D341Med (cell line): Measurements from ENCODE around the gene CLCN1.
"Not testable (repeated sequence)": the region's sequence is repeated elsewhere in the genome, so short reads cannot be mapped to it uniquely, and the experiment has no call there.

Source experiments
- DNase-seq: peaks from one replicate; pipeline ENCODE4 v3.0.0; 2012; ENCODE audit warnings: low spot score

The CLCN1 gene

GRCh38 chr7:143384661-143385631 is 69.0 kb downstream of the CLCN1 start:
- no peak for DNase-seq

GRCh38 chr7:143385891-143386781 is 70.2 kb downstream of the CLCN1 start:
- DNase-seq = no peak

DNA sequence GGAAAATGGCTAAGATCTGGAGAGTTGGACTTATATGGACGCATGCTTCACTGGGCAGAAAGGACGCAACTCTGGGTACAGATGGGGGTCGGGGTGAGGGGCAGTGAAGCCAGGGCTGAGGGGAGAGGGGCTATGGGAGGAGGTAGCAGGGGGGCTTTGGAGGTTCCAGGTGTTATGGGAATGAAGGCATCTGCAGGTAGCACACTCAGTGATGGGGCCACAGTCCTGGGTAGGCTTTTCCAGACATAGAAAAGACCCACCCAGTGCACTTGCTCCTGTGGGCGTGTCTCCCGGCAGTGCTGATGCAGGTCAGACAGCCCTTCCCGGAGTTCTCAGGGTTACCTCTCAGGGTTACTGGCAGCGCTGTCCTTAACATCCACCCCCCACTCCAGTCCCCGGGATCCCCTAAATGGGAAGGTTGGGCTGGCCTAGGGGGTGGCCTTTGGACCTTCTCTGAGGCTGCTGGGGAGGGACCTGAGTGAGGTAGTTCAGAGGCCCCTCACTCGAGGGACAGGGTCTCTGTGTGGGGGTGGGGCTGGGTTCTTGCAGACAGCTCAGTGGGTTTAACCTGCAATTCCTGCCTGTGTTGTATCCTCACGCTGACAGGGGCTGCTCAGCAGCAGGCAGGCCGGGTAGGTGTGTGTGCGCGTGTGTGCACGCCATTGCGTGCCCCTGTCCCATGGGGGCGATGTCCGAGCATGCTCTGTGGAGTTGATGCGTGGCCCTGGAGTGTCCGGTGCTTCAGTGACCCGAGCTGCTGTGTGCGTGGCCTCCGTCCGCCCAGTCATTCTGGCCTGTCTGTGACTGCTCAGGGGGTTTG is 71.5 kb downstream of the CLCN1 start:
- DNase-seq = no peak

DNA sequence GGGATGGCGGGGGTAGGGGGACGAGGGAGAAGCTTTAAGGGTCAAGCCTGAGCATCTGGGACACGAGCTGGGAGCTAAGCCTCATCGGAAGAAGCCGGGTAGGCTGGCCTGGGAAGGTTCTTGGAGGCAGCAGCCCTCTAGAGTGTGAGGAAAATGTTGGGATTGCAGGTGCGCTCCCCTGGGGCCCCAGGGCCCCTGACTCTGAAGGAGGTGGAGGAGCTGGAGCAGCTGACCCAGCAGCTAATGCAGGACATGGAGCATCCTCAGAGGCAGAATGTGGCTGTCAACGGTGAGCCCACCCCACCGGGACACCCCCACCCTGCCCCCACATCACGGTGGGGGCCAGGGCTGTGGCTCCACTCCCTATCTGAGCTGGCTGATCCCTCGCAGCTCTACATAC is 72.1 kb downstream of the CLCN1 start:
- no peak for DNase-seq

GRCh38 chr7:143388491-143389101 is 72.7 kb downstream of the CLCN1 start:
- DNase-seq = no peak

- DNase-seq = no peak
These were observed 73.6 kb downstream of the CLCN1 start for GRCh38 chr7:143389316-143390103.

DNA sequence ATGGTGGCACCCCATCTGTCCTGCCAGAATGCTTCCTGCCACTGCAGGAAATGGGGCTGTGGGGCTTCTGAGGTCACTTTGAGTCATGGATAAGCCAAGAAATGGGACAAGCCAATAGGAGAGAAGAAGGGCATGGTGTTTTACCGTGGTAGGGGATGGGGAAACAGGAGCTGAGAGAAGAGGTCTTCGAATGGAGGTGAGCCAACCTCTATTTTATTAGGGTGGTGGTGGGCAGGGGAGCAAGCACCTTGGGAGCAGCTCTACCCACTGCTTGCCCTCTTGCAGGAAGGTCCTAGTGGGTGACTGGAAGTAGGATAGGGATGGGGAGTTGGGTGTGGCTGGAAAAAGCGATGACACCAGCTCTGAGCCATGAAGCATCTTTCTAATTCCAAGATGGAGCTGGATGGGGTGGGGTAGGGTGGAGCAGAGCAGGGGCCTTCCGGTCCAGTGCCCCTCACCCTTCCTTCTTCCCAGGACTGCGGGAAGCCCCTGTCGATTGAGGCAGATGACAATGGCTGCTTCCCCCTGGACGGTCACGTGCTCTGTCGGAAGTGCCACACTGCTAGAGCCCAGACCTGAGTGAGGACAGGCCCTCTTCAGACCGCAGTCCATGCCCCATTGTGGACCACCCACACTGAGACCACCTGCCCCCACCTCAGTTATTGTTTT is 74.3 kb downstream of the CLCN1 start:
- DNase-seq = no peak

GRCh38 chr7:143390773-143391317 is 74.9 kb downstream of the CLCN1 start:
- no peak for DNase-seq

GRCh38 chr7:143391462-143392404 is 75.8 kb downstream of the CLCN1 start:
- no peak for DNase-seq

DNA sequence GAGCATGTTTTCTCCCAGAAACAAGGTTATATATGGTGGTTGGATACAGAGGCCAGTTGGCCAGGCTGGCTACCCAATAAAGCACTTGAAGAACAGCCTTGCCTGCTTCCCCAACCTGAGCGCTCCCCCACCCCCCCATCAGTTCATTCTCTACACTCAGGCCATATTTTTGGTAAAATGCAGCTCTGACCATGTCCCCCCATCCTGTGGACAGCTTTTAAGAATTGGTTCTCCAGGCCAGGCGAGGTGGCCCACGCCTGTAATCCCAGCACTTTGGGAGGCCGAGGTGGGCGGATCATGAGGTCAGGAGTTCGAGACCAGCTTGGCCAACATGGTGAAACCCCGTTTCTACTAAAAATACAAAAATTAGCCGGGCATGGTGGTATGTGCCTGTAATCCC is 76.5 kb downstream of the CLCN1 start:
- DNase-seq = not testable (repeated sequence)

GRCh38 chr7:143392875-143393266 is 77.0 kb downstream of the CLCN1 start:
- no peak for DNase-seq

DNA sequence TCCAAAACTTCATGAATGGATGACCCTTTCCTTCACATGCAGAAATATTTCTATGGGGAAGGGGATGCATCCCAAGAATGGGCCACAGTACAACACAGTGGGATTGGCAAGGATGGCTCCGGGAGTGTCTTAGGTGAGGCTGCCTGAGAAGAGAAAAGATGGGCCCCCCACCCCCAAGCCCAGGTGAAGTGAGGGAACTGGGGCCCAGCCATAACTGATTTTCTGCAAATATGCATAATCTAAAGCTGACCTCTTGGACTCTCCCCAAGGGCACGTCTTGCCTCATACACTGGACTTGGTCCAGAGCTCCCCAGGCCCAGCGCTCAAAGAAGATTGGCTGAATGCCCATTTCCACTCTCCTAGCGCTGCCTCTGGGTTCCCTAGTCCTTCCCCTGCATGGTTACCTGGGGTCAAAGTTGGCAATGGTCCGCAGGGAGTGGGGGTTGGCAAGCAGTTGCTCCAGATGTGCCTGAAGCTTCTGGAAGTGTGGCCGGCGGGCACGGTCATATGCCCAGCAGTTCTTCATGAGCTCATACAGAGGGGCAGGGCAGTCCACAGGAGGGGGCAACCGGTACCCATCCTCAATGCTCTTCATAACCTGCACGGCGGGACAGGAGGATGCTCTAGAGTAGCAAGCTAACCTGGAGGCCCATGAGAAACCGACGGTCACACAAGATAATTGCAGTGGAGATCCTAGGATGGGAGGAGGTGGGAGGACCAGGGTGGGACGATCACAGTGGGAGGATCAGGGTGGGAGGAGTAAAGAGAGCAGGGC is 77.5 kb downstream of the CLCN1 start:
- DNase-seq = no peak

DNA sequence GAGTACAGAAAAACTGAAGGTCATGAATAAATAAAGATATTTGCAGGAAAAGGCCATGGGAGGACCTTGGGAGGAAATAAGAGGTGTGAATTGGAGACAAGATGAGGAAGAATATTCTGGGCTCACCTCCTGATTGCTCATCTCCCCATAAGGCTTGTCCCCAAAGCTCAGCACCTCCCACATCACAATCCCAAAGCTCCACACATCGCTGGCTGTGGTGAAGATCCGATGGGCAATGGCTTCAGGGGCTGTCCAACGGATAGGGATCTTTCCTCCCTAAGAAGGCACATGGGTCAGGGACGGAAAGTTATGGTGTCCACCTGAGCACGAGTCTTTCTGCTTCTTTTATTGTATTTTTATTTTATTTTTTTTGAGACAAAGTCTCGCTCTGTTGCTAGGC is 78.2 kb downstream of the CLCN1 start:
- DNase-seq = no peak

DNA sequence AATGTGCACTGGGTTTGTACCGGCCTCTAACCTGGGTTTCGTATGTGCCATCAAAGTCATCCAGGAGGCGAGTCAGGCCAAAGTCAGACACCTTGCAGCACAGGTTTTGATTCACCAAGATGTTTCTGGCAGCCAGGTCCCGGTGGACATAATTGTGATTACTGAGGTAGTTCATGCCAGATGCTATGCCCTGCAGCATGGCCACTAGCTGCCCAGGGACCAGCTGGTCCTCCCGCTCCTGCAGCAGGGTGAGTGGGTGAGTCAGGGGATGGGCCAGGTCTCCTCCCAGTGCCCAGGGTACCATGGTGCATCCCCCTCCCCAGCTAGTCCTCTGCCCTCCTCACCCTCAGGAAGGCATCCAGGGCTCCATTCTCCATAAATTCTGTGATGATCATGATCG is 78.9 kb downstream of the CLCN1 start:
- DNase-seq = no peak

GRCh38 chr7:143395187-143396149 is 79.6 kb downstream of the CLCN1 start:
- DNase-seq = no peak

GRCh38 chr7:143396182-143396581 is 80.3 kb downstream of the CLCN1 start:
- no peak for DNase-seq
